ENCODE measurements around the gene ARMC3. TPM values are rescaled to one million over a fixed set of nuclear protein-coding genes. Genes with fewer than 3 reads are reported as not detected.

The ARMC3 gene
- total RNA-seq, 1 experiment from 2014 or later: 4.0 TPM

DNA sequence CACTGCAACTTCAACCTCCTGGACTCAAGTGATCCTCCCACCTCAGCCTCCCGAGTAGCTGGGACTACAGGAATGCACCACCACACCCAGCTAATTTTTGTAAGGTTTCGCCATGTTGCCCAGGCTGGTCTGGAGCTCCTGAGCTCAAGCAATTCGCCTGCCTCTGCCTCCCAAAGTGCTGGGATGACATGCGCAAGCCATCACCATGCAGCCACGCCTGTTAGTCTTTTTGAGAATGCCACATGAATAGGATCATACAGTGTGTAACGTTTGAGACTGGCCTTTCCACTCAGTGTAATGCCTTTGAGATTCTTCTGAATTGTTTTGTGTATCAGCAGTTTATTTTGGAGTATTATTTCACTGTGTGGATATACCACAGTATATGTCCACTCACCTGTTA is 91.8 kb downstream of the ARMC3 start:
- DNase-seq (ENCODE audit: low read depth): no peak
- in situ Hi-C loops (cut with HindIII; ENCODE audit: low pct_unique_long_range_greater_than_20kb, low sequenced_read_pairs): no loop called here

DNA sequence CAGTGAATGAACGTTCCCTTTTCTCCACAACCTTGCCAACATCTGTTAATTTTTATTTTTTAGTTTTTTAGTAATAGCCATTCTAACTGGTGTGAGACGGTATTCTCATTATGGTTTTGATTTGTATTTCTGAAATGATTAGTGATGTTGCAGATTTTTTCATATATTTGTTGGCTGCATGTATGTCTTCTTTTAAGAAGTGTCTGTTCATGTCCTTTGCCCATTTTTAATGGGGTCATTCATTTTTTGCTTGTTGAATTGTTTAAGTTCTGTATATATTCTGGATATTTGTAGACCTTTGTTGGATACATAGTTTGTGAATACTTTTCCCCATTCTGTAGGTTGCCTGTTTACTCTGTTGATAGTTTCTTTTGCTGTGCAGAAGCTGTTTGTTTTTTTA is 93.6 kb downstream of the ARMC3 start:
- in situ Hi-C loops (cut with HindIII; ENCODE audit: low pct_unique_long_range_greater_than_20kb, low sequenced_read_pairs): no loop called here
- DNase-seq (ENCODE audit: low read depth): no peak

GRCh38 chr10:23024002-23024401 is 96.1 kb downstream of the ARMC3 start:
- in situ Hi-C loops (cut with HindIII; ENCODE audit: low pct_unique_long_range_greater_than_20kb, low sequenced_read_pairs): no loop called here

GRCh38 chr10:23031318-23031717 is 103.5 kb downstream of the ARMC3 start:
- no peak for DNase-seq (ENCODE audit: low read depth)
- in situ Hi-C loops (cut with HindIII; ENCODE audit: low pct_unique_long_range_greater_than_20kb, low sequenced_read_pairs): no loop called here

More at GRCh38 chr10:23024002-23024401, 96.1 kb downstream of the ARMC3 start:
- DNase-seq (ENCODE audit: low read depth): no peak

DNA sequence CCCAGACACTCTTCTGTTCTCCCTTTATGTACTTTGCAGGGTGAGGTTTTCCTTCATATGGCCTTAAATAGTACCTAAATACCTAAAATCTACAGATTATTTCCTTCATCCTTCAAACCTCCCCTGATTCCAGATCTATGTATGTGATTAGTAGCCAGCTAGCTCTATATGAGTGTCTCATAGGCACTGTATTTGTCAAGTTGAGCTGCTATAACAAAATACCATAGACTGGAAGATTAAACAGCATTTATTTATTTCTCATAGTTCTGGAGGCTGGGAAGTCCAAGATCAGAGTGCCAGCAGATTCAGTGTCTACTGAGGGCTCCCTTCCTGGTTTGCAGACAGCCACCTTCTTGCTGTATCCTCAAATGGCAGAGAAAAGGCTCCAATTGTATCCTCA is 106.9 kb downstream of the ARMC3 start:
- in situ Hi-C loops (cut with HindIII; ENCODE audit: low pct_unique_long_range_greater_than_20kb, low sequenced_read_pairs): no loop called here
- DNase-seq (ENCODE audit: low read depth): no peak

- no peak for DNase-seq (ENCODE audit: low read depth)
- in situ Hi-C loops (cut with HindIII; ENCODE audit: low pct_unique_long_range_greater_than_20kb, low sequenced_read_pairs): no loop called here
Measured at GRCh38 chr10:23035569-23035968, 107.7 kb downstream of the ARMC3 start.

DNA sequence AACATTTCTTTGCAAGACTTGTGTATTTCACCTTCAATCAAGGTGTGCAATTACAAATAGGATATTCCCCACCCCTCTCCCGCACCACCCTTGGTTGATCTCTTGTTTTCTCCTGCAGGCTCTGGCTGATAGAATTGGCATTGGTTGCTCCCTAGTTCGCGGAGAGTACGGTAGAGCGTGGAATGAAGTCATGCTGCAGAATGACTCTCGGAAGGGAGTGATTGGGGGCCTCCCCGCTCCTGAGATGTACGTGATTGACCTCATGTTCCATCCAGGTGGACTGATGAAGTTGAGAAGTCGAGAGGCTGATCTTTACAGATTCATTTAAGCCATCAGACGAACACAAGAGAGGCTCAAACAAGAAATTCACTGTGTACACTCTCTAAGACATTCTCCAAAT is 109.3 kb downstream of the ARMC3 start:
- in situ Hi-C loops (cut with HindIII; ENCODE audit: low pct_unique_long_range_greater_than_20kb, low sequenced_read_pairs): no loop called here
- DNase-seq (ENCODE audit: low read depth): no peak

DNA sequence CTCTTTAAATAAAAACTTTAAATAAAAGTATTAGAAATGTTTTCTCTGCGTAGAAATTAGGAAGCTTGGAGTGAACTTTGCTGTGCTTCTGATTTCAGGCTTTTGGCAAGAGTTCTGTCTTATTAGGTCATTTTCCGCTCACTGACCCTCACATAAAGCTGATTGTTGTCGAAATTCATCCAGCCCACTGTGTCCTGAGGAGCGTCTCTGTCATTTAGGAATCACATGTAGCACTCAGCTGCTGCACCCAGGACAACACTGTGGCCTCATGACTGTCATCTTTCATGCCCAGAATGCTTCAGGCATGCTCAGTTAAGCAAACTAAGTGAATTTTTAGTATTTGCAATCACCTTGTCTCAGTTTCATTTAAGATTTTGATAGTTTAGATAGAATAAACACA is 109.7 kb downstream of the ARMC3 start:
- in situ Hi-C loops (cut with HindIII; ENCODE audit: low pct_unique_long_range_greater_than_20kb, low sequenced_read_pairs): no loop called here
- DNase-seq (ENCODE audit: low read depth): no peak

DNA sequence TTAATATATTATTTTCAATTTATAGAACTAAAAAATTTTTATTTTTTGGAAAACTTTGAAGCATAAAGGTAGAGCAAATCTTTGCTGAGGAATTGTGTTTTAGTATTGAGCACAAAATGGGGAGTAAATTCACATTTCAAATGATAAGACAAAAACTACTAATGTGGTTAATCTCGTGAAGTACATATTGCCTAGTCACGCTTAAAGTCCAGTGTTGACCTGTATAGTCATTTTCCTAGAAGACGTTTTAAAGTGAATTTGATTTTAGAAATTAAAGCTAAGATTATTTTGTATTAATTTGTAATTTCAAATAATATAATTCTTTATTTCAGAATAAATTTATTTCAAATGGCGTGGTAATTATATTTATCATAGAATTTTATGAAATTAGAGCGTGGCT is 110.3 kb downstream of the ARMC3 start:
- in situ Hi-C loops (cut with HindIII; ENCODE audit: low pct_unique_long_range_greater_than_20kb, low sequenced_read_pairs): no loop called here

GRCh38 chr10:23040002-23040401 is 112.1 kb downstream of the ARMC3 start:
- DNase-seq (ENCODE audit: low read depth): no peak
- in situ Hi-C loops (cut with HindIII; ENCODE audit: low pct_unique_long_range_greater_than_20kb, low sequenced_read_pairs): no loop called here

More for the DNA sequence above, 110.3 kb downstream of the ARMC3 start:
- DNase-seq (ENCODE audit: low read depth): no peak

- no peak for DNase-seq (ENCODE audit: low read depth)
Measured at GRCh38 chr10:23046027-23046426, 118.2 kb downstream of the ARMC3 start.

DNA sequence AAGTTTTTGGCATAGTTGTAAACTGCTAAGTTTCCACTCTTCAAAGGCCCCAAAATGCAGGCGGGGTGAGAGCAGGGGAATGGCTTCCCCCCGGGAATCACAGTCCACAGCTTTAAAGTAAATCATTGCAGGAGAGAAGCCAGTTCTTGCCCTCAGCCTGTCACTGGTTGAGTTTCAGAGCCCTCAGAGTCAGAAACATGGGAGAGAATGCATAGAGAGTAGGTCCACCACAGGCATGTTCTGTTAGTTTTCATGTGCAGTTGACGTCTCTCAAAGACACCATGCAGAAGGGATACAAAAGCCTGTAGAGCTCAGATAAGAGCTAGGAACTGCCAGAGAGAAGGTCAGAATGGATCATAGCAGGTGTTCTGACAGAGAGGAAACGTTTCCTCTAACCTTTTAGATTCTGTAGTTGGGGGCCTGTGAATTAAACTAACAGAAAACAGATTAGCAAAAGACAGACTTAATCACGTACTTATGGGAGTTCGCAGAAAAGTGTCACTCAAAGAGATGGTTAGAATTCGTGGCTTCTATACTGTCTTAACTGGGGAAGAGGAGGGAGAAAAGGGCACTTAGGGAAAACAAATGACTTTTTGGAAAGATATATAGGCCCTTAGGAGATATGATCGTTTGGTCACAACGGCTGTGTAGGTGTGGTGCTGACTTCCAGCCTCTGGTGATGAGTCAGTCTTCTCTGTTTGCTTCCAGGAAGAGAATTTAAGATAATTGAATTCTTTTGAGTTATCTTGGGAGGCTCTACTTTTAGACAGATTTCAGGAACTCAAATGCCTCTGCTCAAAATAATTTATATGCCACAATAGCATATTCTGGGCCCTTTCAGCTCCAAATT is 119.6 kb downstream of the ARMC3 start:
- DNase-seq (ENCODE audit: low read depth): no peak
- in situ Hi-C loops (cut with HindIII; ENCODE audit: low pct_unique_long_range_greater_than_20kb, low sequenced_read_pairs): no loop called here

More at GRCh38 chr10:23046027-23046426, 118.2 kb downstream of the ARMC3 start:
- in situ Hi-C loops (cut with HindIII; ENCODE audit: low pct_unique_long_range_greater_than_20kb, low sequenced_read_pairs): no loop called here

DNA sequence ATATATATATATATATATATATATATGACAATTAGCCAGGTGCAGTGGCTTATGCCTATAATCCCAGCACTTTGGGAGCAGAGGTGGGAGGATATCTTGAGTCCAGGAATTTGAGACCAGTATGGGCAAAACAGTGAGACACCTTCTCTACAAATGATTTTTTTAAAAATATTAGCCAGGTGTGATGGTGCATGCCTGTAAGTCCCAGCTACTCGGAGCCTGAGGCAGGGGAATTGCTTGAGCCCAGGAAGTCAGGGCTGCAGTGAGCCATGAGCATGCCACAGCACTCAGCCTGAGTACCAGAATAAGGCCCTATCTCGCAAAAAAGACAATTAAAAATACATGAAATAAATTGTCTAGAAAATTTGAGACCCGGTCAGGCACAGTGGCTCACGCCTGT is 120.3 kb downstream of the ARMC3 start:
- no peak for DNase-seq (ENCODE audit: low read depth)
- in situ Hi-C loops (cut with HindIII; ENCODE audit: low pct_unique_long_range_greater_than_20kb, low sequenced_read_pairs): no loop called here

- in situ Hi-C loops (cut with HindIII; ENCODE audit: low pct_unique_long_range_greater_than_20kb, low sequenced_read_pairs): no loop called here
Measured at GRCh38 chr10:23051278-23051677, 123.4 kb downstream of the ARMC3 start.

DNA sequence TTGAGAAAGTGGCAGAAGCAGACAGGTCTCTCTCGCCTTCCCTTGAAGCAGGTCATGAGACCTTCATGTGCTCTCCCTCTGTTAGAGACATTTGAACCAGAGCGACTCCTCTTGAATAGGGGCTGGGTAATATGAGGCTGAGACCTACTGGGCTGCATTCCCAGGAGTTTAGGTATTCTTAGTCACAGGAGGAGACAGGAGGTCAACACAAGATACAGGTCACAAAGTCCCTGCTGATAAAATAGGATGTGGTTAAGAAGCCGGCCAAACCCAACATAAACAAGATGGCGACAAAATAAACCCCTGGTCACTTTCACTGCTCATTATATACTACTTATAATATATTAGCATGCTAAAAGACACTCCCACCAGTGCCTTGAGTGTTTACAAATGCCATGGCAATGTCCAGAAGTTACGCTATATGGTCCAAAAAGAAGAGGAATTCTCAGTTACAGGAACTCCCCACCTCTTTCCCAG is 124.0 kb downstream of the ARMC3 start:
- no peak for DNase-seq (ENCODE audit: low read depth)

More at GRCh38 chr10:23051278-23051677, 123.4 kb downstream of the ARMC3 start:
- no peak for DNase-seq (ENCODE audit: low read depth)

DNA sequence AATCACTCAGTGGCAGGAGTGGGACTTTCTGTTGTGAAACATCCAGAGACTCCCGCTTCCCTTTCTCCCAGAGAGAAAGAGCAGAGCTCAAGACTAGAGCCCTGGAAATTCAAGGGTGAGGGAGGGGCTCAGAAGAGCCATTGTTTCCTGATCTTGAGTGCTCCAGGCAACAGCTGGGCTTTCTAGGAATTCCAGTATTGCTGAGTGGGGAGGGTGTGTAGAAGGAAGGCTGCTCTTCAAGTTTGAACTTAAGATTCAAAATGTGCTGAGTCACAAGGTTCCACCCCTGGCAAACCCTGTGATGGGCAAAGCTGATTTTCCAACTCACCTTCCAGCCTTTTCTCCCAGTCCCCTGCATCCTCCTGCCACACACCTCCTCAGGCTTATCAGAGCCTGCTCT is 125.2 kb downstream of the ARMC3 start:
- peak; percentile 25 for DNase-seq (ENCODE audit: low read depth)
- in situ Hi-C loops (cut with HindIII; ENCODE audit: low pct_unique_long_range_greater_than_20kb, low sequenced_read_pairs): no loop called here

More for the DNA sequence above, 124.0 kb downstream of the ARMC3 start:
- in situ Hi-C loops (cut with HindIII; ENCODE audit: low pct_unique_long_range_greater_than_20kb, low sequenced_read_pairs): no loop called here

- no peak for DNase-seq (ENCODE audit: low read depth)
- in situ Hi-C loops (cut with HindIII; ENCODE audit: low pct_unique_long_range_greater_than_20kb, low sequenced_read_pairs): no loop called here
Measured at GRCh38 chr10:23055424-23056185, 127.8 kb downstream of the ARMC3 start.

- no peak for DNase-seq (ENCODE audit: low read depth)
- in situ Hi-C loops (cut with HindIII; ENCODE audit: low pct_unique_long_range_greater_than_20kb, low sequenced_read_pairs): no loop called here
Measured at GRCh38 chr10:23056186-23056579, 128.3 kb downstream of the ARMC3 start.

GRCh38 chr10:23058366-23058765 is 130.5 kb downstream of the ARMC3 start:
- no peak for DNase-seq (ENCODE audit: low read depth)
- in situ Hi-C loops (cut with HindIII; ENCODE audit: low pct_unique_long_range_greater_than_20kb, low sequenced_read_pairs): no loop called here

Data from Caki2 (cell line).